IMR-90 (cell line): Measurements from ENCODE around the gene CRACDL. TPM values are rescaled to one million over a fixed set of nuclear protein-coding genes. Genes with fewer than 3 reads are reported as not detected.

Experiments used
- ATAC-seq: fragments of 200-7000 bp; cut with Tn5 transposase; 2 replicates; pipeline ENCODE4 v1.9.1; 2020; ENCODE audit warnings: low read depth, mild to moderate bottlenecking, moderate library complexity
- BruUV-seq: library from RNA; stranded (reverse); fragments of 400-500 nt; replicated peaks from 2 replicates; lab custom pipeline; 2021; lab: Mats Ljungman, UMichigan
- CTCF ChIA-PET: fragments of 300-600 bp; formaldehyde crosslinking; extraction: SDS; loops from one replicate; lab custom pipeline; 2021; ENCODE audit warnings: antibody characterized with exemption; lab: Yijun Ruan, JAX
- POLR2A ChIA-PET: fragments of 300-600 bp; sonication (Branson Sonifier 250); formaldehyde crosslinking; loops from one replicate; lab custom pipeline; 2022; ENCODE audit warnings: antibody characterized with exemption; ENCODE audit not compliant: unreplicated experiment; lab: Charles Lee
- DNase-seq: peaks from one replicate; pipeline ENCODE4 v3.0.0; 2013
- H2AFZ ChIP-seq: replicated peaks from 2 replicates; pipeline ENCODE3; 2013; ENCODE audit warnings: low read length, mild to moderate bottlenecking; ENCODE audit not compliant: poor library complexity
- H2AK5ac ChIP-seq: 2 replicates; pipeline ENCODE4 v1.6.1; 2013; ENCODE audit warnings: low read depth, low read length, inconsistent platforms
- H2AK9ac ChIP-seq: replicated peaks from 2 replicates; pipeline ENCODE3; 2013; ENCODE audit warnings: mild to moderate bottlenecking, low read depth, low read length, moderate library complexity; ENCODE audit not compliant: poor library complexity
- H2BK120ac ChIP-seq: 2 replicates; pipeline ENCODE4 v1.6.1; 2013; ENCODE audit warnings: low read depth, low read length, inconsistent platforms
- H2BK15ac ChIP-seq: 3 replicates; pipeline ENCODE4 v1.6.1; 2013; ENCODE audit warnings: low read depth, low read length, inconsistent platforms
- H2BK20ac ChIP-seq: 2 replicates; pipeline ENCODE4 v1.6.1; 2013; ENCODE audit warnings: low read depth, mild to moderate bottlenecking, inconsistent platforms, low read length, moderate library complexity
- H2BK5ac ChIP-seq: 2 replicates; pipeline ENCODE4 v1.6.1; 2013; ENCODE audit warnings: mild to moderate bottlenecking, low read depth, low read length, inconsistent platforms; ENCODE audit not compliant: poor library complexity, severe bottlenecking
- H3K14ac ChIP-seq: replicated peaks from 2 replicates; pipeline ENCODE4 v1.6.1; 2013; ENCODE audit warnings: low read depth, low read length, inconsistent platforms
- H3K18ac ChIP-seq: 2 replicates; pipeline ENCODE4 v1.6.1; 2013; ENCODE audit warnings: low read depth, low read length, control low read depth
- H3K23ac ChIP-seq: 2 replicates; pipeline ENCODE4 v1.6.1; 2013; ENCODE audit warnings: low read depth, low read length, inconsistent platforms
- H3K27ac ChIP-seq: 2 replicates; pipeline ENCODE4 v1.5.1; 2013; ENCODE audit warnings: mild to moderate bottlenecking, control low read depth, low read length; ENCODE audit not compliant: insufficient read depth
- H3K27me3 ChIP-seq: 2 replicates; pipeline ENCODE4 v1.6.1; 2013; ENCODE audit warnings: low read length; ENCODE audit not compliant: control insufficient read depth, insufficient read depth
- H3K36me3 ChIP-seq: 2 replicates; pipeline ENCODE4 v1.6.1; 2013; ENCODE audit warnings: low read length, mixed read lengths; ENCODE audit not compliant: control insufficient read depth, insufficient read depth
- H3K4ac ChIP-seq: 2 replicates; pipeline ENCODE4 v1.6.1; 2013; ENCODE audit warnings: low read depth, low read length, inconsistent platforms
- H3K4me1 ChIP-seq: 2 replicates; pipeline ENCODE4 v1.6.1; 2013; ENCODE audit warnings: low read length, mixed read lengths; ENCODE audit not compliant: control insufficient read depth, insufficient read depth
- H3K4me2 ChIP-seq: 2 replicates; pipeline ENCODE4 v1.6.1; 2013; ENCODE audit warnings: low read depth, mild to moderate bottlenecking, control low read depth, low read length, moderate library complexity
- H3K4me3 ChIP-seq: 2 replicates; pipeline ENCODE4 v1.5.1; 2013; ENCODE audit warnings: low read depth, mild to moderate bottlenecking, control low read depth, low read length, moderate library complexity; ENCODE audit not compliant: insufficient read depth
- H3K56ac ChIP-seq: 2 replicates; pipeline ENCODE4 v1.6.1; 2013; ENCODE audit warnings: low read length, inconsistent platforms; ENCODE audit not compliant: insufficient read depth; ENCODE audit errors: extremely low read depth
- H3K79me1 ChIP-seq, 2 experiments: 2 replicates each; pipeline ENCODE4 v1.6.1; 2013; ENCODE audit warnings: low read length in 2 of 2, inconsistent platforms in 1 of 2, low read depth in 1 of 2
- H3K9ac ChIP-seq: 2 replicates; pipeline ENCODE4 v1.6.1; 2013; ENCODE audit warnings: low read depth, low read length, control low read depth
- H3K9me1 ChIP-seq: 2 replicates; pipeline ENCODE4 v1.6.1; 2013; ENCODE audit warnings: low read length, inconsistent platforms; ENCODE audit not compliant: insufficient read depth
- H3K9me3 ChIP-seq: 2 replicates; pipeline ENCODE4 v1.6.1; 2013; ENCODE audit warnings: low read length; ENCODE audit not compliant: control insufficient read depth, insufficient read depth
- H4K20me1 ChIP-seq: 2 replicates; pipeline ENCODE4 v1.6.1; 2013; ENCODE audit warnings: low read length, inconsistent platforms; ENCODE audit not compliant: insufficient read depth
- H4K5ac ChIP-seq: 2 replicates; pipeline ENCODE4 v1.6.1; 2013; ENCODE audit warnings: mild to moderate bottlenecking, low read depth, low read length, control low read depth
- H4K8ac ChIP-seq, 2 experiments: 2 replicates each; pipeline ENCODE4 v1.6.1; 2013; ENCODE audit warnings: low read depth in 2 of 2, low read length in 2 of 2, control low read depth in 1 of 2, inconsistent platforms in 1 of 2
- H4K91ac ChIP-seq: 2 replicates; pipeline ENCODE4 v1.6.1; 2013; ENCODE audit warnings: low read depth, low read length, inconsistent platforms; ENCODE audit not compliant: insufficient read depth
- BHLHE40 ChIP-seq: fragments of 150-350 bp; IDR thresholded peaks from 2 replicates; pipeline ENCODE4 v1.6.1; 2016; ENCODE audit warnings: mild to moderate bottlenecking, low read depth, low read length
- CEBPB ChIP-seq: IDR thresholded peaks from 2 replicates; pipeline ENCODE4 v1.6.1; 2012; ENCODE audit warnings: low read depth, low read length, improper control_type of control experiment
- FOS ChIP-seq: fragments of 150-350 bp; IDR thresholded peaks from 2 replicates; pipeline ENCODE4 v1.6.1; 2016; ENCODE audit warnings: low read depth, low read length
- MAFK ChIP-seq: IDR thresholded peaks from 2 replicates; pipeline ENCODE4 v1.6.1; 2012; ENCODE audit warnings: low read depth, low read length, improper control_type of control experiment
- MAZ ChIP-seq: IDR thresholded peaks from 2 replicates; pipeline ENCODE4 v1.6.1; 2012; ENCODE audit warnings: low read depth, mild to moderate bottlenecking, low read length, improper control_type of control experiment, moderate library complexity, borderline replicate concordance
- NFE2L2 ChIP-seq: fragments of 150-350 bp; IDR thresholded peaks from 2 replicates; pipeline ENCODE4 v1.6.1; 2016; ENCODE audit warnings: low read depth, mild to moderate bottlenecking, low read length
- POLR2A ChIP-seq: IDR thresholded peaks from 2 replicates; pipeline ENCODE4 v1.6.1; 2012; ENCODE audit warnings: mild to moderate bottlenecking, low read depth, low read length
- RAD21 ChIP-seq: IDR thresholded peaks from 2 replicates; pipeline ENCODE4 v1.6.1; 2012; ENCODE audit warnings: low read length, improper control_type of control experiment
- RCOR1 ChIP-seq: IDR thresholded peaks from 2 replicates; pipeline ENCODE4 v1.6.1; 2012; ENCODE audit warnings: mild to moderate bottlenecking, low read length, improper control_type of control experiment; ENCODE audit not compliant: insufficient replicate concordance
- RFX5 ChIP-seq: IDR thresholded peaks from 2 replicates; pipeline ENCODE4 v1.8.0; 2012; ENCODE audit warnings: low read depth, mild to moderate bottlenecking, low read length, moderate library complexity
- SMC3 ChIP-seq: fragments of 150-350 bp; IDR thresholded peaks from 2 replicates; pipeline ENCODE4 v1.6.1; 2016; ENCODE audit warnings: low read depth, mild to moderate bottlenecking, antibody characterized with exemption, low read length, moderate library complexity
- USF2 ChIP-seq: fragments of 150-350 bp; IDR thresholded peaks from 2 replicates; pipeline ENCODE4 v1.6.1; 2017; ENCODE audit warnings: mild to moderate bottlenecking, antibody characterized with exemption, low read length, low read depth
- WGBS, 2 experiments: methylation state at CpG; one replicate each; pipeline versions ENCODE4 v1.1.5 to v1.1.7; 2013; ENCODE audit warnings: missing lambda C conversion rate in 2 of 2; ENCODE audit not compliant: insufficient read length in 1 of 2; ENCODE audit errors: extremely low coverage in 2 of 2; 5-methylcytosine and 5-hydroxymethylcytosine counted together
- dilution Hi-C: fragments of 300-500 bp; cut with HindIII; formaldehyde crosslinking; loops from one replicate; pipeline ENCODE4 v1.14.3; 2018; ENCODE audit warnings: low sequenced_read_pairs; ENCODE audit not compliant: unreplicated experiment
- in situ Hi-C: fragments of 300-500 bp; cut with MboI; formaldehyde crosslinking; loops from 3 replicates; pipeline ENCODE4 v1.14.3; 2019; ENCODE audit warnings: low sequenced_read_pairs, inconsistent platforms, mixed read lengths
- intact Hi-C: fragments of 100-400 bp; cut with micrococcal nuclease; formaldehyde crosslinking; loops from 2 replicates; pipeline ENCODE4 v1.10.0; 2022
- polyA plus RNA-seq, 3 experiments: library from polyadenylated mRNA; depleted of rRNA; stranded (reverse); fragments of >200 nt; gene quantifications; 2 replicates each; pipeline ENCODE4 v1.2.3, GENCODE V29; 2012; ENCODE audit warnings: low replicate concordance in 1 of 3
- total RNA-seq: library from RNA; depleted of rRNA; stranded (reverse); fragments of >200 nt; gene quantifications from 2 replicates; pipeline ENCODE4 v1.2.3, GENCODE V29; 2012

The CRACDL gene
- total and polyA plus RNA-seq, 2 of the 4 experiments (the other 2 are of a cell fraction) = not detected

GRCh38 chr2:98937906-98938305, 1.9 kb upstream of the CRACDL start:
- dilution Hi-C loops (no loop called here), intact Hi-C loops (no loop called here), in situ Hi-C loops (no loop called here)
- Histone ChIP-seq H3K36me3 (no peaks in the 10 kb centered on the region), H3K27me3 (peaks cover 55% of the 10 kb centered on the region), H2AK5ac (no peak overlapping the region), H3K4me3 (no peak overlapping the region), H3K9me1 (no peaks in the 10 kb centered on the region), H3K23ac (no peak overlapping the region), H3K14ac (no peak overlapping the region), H2AK9ac (no peak overlapping the region), H3K4me1 (no peaks in the 10 kb centered on the region), H3K9me3 (peaks cover 3% of the 10 kb centered on the region; the same call in 1 of the 2 replicates), H3K27ac (no peak overlapping the region), H4K91ac (no peak overlapping the region), H3K56ac (no peak overlapping the region), H2BK15ac (no peak overlapping the region), H4K8ac (no peak overlapping the region), H3K9ac (no peak overlapping the region), H3K18ac (no peak overlapping the region), H3K4me2 (no peak overlapping the region), H2AFZ (no peak overlapping the region), H3K4ac (no peak overlapping the region), H4K20me1 (no peaks in the 10 kb centered on the region), H2BK5ac (no peak overlapping the region), H3K79me1 (no peaks in the 10 kb centered on the region), H2BK120ac (no peak overlapping the region), H2BK20ac (no peak overlapping the region), H4K5ac (no peak overlapping the region)
- TF ChIP-seq NFE2L2 (no peak), USF2 (no peak), BHLHE40 (no peak), POLR2A (no peak), SMC3 (no peak), RCOR1 (no peak), MAZ (no peak), MAFK (no peak), FOS (no peak), CEBPB (no peak), RFX5 (no peak), RAD21 (no peak)
- no CpG with 5 or more reads among the region's 2 CpGs for WGBS, 2 experiments
- DNase-seq (no peak), ATAC-seq (no peak)
- BruUV-seq = no TSS peak
- POLR2A ChIA-PET = no interaction called here
- CTCF ChIA-PET = no interaction called here
